ENCODE results near the gene PCCA. TPM values are rescaled to one million over a fixed set of nuclear protein-coding genes. Genes with fewer than 3 reads are reported as not detected.

Gene PCCA
- total RNA-seq, 1 experiment from 2014 or later: 52.8 TPM

GRCh38 chr13:100213576-100213975 is 124.7 kb downstream of the PCCA start (continued):
- no peak for TF ChIP-seq ZBTB21 (CRISPR knock-in tag; IDR thresholded peaks at IDR 0.05; ENCODE audit: borderline replicate concordance)
- TF ChIP-seq KAT7 (CRISPR knock-in tag; IDR thresholded peaks at IDR 0.05; ENCODE audit: borderline replicate concordance): no peak
- no peak for TF ChIP-seq NFE2L1 (CRISPR knock-in tag; IDR thresholded peaks at IDR 0.05)
- TF ChIP-seq ARID4B (CRISPR knock-in tag; IDR thresholded peaks at IDR 0.05; ENCODE audit: borderline replicate concordance): no peak
- TF ChIP-seq ZNF281 (CRISPR knock-in tag; IDR thresholded peaks at IDR 0.05): no peak
- no peak for TF ChIP-seq E2F5 (CRISPR knock-in tag; IDR thresholded peaks at IDR 0.05)
- TF ChIP-seq E2F1 (CRISPR knock-in tag; IDR thresholded peaks at IDR 0.05): no peak
- no peak for TF ChIP-seq USF2 (CRISPR knock-in tag; IDR thresholded peaks at IDR 0.05)
- TF ChIP-seq AFF4 (CRISPR knock-in tag; IDR thresholded peaks at IDR 0.05; ENCODE audit: borderline replicate concordance): no peak
- TF ChIP-seq MYBL2 (CRISPR knock-in tag; IDR thresholded peaks at IDR 0.05): no peak

GRCh38 chr13:100214886-100215285 is 126.0 kb downstream of the PCCA start:
- peaks cover 13% of the 10 kb centered on the region for H3K36me3 Mint-ChIP-seq
- no peak for TF ChIP-seq ZNF671 (CRISPR knock-in tag; IDR thresholded peaks at IDR 0.05)
- no peak for TF ChIP-seq TEAD1 (CRISPR knock-in tag; IDR thresholded peaks at IDR 0.05)
- TF ChIP-seq SMAD3 (CRISPR knock-in tag; IDR thresholded peaks at IDR 0.05; ENCODE audit: borderline replicate concordance): no peak
- no peak for TF ChIP-seq HMGA2 (CRISPR knock-in tag; IDR thresholded peaks at IDR 0.05)
- TF ChIP-seq ZNF416 (CRISPR knock-in tag; IDR thresholded peaks at IDR 0.05): no peak
- no peak for TF ChIP-seq ZNF138 (CRISPR knock-in tag; conservative IDR thresholded peaks at IDR 0.05)
- TF ChIP-seq MYBL2 (CRISPR knock-in tag; IDR thresholded peaks at IDR 0.05): no peak
- no peak for TF ChIP-seq ZNF532 (CRISPR knock-in tag; IDR thresholded peaks at IDR 0.05; ENCODE audit: borderline replicate concordance)
- TF ChIP-seq TEAD4 (CRISPR knock-in tag; IDR thresholded peaks at IDR 0.05): no peak
- TF ChIP-seq SOX15 (CRISPR knock-in tag; IDR thresholded peaks at IDR 0.05): no peak

More at GRCh38 chr13:100214886-100215285, 126.0 kb downstream of the PCCA start:
- peaks cover 14% of the 10 kb centered on the region for H3K4me1 Mint-ChIP-seq
- peaks cover 7% of the 10 kb centered on the region for H3K9me3 Mint-ChIP-seq
- CTCF ChIA-PET: no interaction called here
- DNase-seq (ENCODE audit: low spot score) (no peak), ATAC-seq (no peak)
- peak overlapping the region; percentile 10; the same call in 1 of the 2 replicates for H3K27ac Mint-ChIP-seq
- no peaks in the 10 kb centered on the region for H3K27me3 Mint-ChIP-seq (ENCODE audit: low read depth)
- no peak overlapping the region for H3K4me3 Mint-ChIP-seq
- POLR2A ChIA-PET: no interaction called here
